CD4-positive, alpha-beta T cell treated with Interleukin-17A for 4 hours (primary cell): ENCODE data around the gene IL1RAPL1.

Experiments used
- DNase-seq: peaks from one replicate; pipeline ENCODE4 v3.0.0-alpha.2; 2020; ENCODE audit warnings: mixed read lengths

The IL1RAPL1 gene

DNA sequence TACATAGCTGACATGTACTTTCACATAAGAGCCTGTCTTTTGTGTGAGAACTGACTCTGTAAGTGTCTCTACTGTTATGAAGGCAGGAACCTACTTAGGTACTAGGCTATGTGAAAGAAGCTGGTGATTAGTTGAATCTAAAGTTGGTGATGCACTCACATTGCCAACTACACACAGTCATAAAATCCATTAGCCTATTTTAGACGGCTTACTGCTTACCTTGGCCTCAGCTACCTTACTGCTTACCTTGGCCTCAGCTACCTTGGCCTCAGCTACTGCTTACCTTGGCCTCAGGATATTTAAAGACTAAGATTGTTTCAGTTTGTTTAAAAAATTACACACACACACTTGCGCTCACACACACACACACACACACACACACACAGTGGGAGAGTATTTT, 549.7 kb downstream of the IL1RAPL1 start:
- DNase-seq, result no peak

DNA sequence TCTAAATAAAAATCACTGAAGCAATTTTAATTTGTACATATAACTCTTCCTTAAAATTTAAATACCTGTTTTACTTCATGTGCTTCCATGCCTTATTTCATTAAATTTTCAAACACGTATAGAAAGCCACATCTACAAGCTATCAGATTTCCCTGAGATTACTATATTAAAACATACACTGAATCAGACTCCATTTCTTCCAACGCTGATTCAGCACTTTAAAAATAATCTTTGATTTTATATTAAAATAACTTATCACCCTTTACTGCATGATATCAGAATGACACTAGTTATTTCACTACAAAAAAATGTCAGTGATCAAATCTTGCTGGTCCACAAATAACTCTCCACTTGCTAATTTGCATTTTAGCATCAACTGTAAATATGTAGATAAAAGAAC, 550.8 kb downstream of the IL1RAPL1 start:
- DNase-seq, result no peak

DNA sequence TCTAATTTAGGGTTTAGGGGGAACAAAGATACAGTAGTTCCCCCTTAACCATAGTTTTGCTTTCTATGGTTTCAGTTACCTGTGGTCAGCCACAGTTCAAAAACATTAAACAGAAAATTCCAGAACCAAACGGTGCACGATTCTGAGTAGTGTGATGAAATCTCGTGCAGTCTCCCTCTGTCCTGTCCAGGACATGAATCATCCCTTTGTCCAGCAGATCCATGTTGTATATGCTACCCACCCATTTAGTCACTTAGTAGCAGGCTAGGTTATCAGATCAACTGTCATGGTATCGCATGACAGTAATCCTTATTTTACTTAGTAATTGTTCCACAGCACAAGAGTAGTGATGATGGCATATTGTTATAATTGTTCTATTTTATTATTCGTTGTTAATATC, 556.1 kb downstream of the IL1RAPL1 start:
- no peak for DNase-seq

DNA sequence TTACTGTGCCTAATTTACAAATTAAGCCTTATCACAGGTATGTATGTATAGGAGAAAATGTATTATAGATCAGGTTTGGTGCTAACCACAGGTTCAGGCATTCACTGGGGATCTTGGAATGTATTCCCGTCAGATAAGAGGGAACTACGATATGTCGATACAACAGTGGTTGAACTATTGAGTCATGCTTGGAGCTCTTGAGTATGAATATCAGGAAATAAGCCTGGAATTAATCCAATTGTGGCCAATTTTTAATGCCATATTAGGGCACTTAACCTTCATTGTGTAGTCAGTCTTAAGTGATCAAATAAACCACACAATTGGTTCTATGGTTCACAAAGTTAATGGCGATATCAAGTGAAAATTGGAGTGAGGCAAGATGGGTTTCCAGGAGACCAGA, 556.5 kb downstream of the IL1RAPL1 start:
- no peak for DNase-seq

DNA sequence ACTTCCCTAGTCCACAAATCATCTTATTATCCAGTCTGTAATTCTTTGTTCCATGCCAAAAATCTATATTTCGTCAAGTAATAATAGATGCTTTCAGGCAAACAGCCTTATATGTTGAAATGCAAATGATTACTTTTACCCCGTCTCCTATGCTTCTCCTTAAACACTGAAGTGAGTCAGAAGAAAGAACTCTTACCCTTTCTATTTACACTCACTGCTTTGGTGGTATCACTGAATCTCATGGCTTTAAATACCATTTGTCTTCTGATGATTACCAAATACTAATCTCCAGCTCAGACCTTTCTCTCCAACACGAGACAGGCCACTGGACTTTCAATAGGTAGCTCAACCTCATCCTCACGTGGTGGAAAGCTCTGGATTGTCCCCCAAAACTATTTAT, 558.1 kb downstream of the IL1RAPL1 start:
- DNase-seq, result no peak

DNA sequence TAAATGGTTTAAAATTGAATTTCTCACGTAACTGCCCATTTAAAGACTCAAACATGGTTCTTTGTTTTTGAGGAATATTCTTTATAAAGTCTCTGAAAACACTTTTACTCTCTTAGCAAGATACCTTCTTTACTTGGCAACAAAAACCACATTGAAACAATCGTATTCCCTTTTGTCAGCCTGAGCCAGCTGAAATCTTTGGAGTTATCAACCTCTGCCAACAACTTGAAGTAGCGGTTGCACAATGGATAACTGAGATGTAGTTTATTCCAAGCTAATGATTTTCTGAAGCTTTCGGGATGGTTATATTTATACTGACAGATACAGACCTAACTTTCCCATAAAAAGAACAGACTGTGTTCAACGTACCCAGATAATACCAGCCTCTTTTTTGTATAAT, 561.3 kb downstream of the IL1RAPL1 start:
- no peak for DNase-seq

DNA sequence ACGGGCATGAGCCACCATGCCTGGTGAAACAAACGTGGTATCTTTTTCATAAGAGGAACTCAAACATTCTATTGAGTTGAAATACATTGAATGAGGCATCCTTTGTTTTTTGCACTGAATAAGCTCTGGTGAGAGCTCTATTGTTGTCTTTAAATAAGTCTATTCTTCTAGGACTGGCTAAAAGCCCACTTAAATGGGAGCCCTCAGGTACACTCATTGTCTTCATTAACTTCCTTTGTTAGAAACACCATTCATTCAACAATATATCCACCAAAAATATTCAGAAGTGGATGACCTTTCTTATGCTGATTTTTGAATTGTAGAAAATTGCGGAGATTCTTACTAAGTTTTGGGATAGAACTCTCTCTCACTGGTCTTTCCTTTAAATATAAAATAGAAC, 568.0 kb downstream of the IL1RAPL1 start:
- no peak for DNase-seq

DNA sequence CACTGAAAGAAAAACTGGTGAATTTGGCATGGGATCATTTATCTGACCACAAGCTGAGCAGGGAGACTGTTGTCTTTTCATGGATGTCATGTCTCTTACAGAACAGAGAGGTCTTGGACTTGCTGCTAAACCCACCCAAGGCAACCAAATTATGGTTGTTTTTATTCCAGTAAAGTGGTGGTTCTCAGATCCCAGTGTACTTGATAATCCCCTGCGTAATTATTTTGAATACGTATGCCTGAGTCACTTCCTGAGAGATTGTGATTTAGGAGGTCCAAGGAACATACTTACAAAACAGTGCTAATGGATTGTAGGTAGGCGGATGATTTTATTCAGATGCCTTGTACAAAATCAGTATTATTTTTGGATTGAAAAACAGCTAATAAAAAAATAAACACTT, 585.6 kb downstream of the IL1RAPL1 start:
- no peak for DNase-seq

DNA sequence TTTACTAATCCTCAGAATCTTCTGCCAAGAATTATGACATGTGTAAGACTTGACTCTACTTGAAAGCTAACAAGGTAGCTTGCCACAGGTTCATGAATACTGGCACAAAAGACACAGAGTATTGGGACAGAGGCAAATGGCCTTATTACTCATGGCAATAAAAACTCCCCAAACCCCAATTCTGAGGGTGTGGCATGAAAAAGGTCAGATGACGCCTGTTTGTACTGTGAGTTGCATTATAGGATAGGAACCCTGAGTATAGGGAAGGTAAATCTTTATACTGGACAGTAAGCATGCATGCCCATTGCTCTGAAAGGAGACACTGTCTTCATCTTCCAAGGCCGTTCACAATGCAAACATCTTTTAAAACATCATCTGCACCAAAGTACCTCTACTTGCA, 600.0 kb downstream of the IL1RAPL1 start:
- DNase-seq, result no peak

DNA sequence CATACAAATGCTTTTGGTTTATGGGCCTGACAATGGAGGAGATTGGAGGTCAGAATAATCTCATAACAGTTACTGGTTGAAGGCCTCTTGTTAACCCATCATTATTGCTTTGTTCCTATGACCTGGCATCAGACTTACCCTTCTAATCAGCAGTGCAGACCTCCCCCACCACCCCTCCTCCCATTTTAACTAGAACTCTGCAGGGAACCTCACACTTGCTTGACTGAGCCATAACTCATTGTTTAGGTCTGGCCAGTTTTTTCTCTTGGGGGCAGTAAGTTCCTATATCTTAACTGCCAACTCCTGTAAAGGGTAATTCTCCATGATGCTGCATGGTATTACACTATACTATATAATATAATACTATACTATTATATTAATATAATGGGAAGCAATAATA, 609.3 kb downstream of the IL1RAPL1 start:
- DNase-seq, result no peak

DNA sequence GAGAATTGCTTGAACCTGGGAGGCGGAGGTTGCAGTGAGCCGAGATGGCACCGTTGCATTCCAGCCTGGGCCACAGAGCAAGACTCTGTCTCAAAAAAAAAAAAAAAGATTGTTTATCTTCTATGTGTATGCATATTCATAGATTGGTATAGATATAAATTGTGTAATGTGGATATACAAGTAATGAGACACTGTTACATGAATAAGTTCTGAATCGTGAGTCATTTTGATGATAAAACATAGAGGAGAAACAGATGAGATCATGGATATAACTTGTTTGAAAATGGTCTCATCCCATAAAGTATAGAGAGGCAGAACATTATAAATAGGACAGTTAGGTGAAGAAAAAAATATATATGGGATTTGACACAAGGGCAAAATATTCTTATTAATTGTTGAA, 628.0 kb downstream of the IL1RAPL1 start:
- DNase-seq, result no peak

DNA sequence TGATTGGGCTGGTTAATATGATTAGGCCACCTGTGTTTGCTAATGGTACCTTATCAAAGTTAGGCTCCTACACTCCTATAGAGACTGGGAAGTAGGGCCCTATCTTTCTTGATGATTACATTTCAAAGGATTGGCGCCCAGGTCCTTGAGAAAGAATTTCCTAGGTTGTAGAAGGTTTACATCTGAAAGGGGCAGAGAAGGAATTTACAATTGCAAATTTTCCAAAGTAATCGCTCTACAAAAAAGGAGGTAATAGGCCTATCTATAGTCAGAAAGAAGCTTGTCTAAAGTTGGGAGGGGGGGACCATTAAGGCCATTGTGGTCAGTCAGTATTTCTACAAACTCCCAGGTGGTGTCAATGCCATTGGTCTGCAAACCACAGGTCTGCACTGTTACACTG, 638.4 kb downstream of the IL1RAPL1 start:
- no peak for DNase-seq

DNA sequence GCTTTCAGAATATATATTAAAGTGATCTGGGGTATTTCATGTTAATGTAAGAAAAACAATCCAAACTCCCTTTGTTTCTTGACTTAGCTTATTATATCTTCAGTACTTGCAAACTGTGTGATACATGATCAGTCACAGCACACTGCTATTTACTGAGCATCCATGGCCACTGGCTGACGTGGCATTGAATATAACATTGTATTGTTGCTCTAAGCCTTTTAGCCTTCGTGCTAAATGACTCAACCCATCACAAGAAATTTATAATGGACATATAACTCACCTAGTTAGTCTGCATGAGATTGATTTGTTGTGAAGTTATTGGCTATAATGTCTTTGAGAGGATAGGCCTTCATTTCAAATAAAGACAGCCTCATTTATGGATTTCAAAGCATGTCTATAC, 642.6 kb downstream of the IL1RAPL1 start:
- no peak for DNase-seq

DNA sequence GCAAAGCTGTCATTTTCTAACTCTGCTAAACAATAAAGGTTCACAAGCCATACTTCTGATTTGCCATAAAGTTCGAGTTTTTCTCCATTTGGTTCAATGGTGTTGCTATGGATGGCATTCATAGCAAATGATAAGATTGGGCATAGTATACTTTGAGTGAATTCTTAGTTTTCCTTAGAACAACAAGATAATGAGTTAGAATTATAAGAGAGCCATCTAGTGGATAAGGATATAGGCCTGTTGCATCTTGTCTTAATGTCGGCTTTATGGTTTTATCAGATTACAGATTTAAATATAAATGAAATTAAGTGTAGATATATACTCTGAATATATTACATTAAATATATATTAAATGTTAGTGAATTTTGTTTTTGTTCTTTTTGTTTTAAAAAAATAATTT, 644.6 kb downstream of the IL1RAPL1 start:
- no peak for DNase-seq

DNA sequence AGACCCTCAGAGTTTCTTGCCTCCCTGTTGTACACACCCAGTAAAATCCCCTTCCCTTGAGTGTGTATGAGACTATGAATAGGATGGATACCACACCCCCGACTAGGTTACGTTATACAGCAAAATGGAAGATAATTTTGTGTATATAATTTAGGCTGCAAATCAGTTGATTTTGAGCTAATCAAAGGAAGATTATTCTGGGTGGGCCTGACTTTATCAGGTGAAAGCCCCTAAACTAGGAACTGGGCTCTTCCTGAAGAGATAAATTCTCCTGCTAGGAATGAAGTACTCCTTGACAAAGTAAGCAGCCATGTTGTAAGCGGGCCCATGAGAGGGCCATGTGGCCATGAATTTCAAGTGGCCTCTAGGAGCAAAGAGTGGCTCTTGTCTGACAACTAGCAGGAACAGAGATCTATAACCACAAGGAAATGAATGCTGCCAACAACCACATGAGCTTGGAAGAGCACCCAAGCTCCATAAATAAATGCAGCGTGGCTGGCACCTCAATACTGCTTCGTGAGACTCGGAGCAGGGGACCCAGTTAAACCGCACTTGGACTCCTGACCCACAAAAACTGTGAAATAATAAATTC, 646.4 kb downstream of the IL1RAPL1 start:
- no peak for DNase-seq

DNA sequence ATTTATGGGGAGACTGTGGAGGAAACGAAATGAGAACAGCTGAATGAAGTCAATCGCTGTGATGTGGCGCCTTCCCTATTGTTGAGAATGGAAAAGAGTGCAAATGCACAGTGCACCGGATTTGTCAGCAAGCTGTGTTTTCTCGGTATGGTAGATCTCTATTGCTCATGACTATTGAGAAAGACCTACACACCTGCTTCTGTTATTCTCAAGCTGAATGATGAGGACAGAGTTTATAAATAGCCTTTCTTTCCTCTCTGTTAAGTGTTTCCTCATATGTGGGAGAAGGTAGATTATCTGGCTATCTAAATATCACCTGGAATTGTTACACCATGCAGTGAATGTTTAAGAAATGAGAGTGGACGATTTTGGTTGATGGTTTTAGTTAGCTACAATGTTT, 650.7 kb downstream of the IL1RAPL1 start:
- DNase-seq, result no peak

DNA sequence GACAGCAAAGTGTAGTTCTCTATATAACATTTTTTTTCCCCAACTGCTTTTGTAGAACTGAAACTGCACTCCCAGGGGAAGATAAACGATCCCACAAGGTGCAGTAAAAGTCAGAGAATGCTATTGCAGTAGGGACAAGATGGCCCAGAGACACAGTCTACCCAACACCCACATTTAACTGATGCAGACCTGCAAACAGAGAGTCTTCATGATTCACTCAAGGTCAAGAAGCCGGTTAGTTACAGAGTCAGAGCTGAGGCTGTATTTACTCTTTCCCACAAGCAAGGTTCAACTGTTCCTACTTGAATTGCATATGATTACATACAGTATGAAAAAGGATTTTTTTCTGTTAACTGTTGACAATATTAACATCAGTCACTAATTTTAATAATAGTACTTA, 654.6 kb downstream of the IL1RAPL1 start:
- no peak for DNase-seq

DNA sequence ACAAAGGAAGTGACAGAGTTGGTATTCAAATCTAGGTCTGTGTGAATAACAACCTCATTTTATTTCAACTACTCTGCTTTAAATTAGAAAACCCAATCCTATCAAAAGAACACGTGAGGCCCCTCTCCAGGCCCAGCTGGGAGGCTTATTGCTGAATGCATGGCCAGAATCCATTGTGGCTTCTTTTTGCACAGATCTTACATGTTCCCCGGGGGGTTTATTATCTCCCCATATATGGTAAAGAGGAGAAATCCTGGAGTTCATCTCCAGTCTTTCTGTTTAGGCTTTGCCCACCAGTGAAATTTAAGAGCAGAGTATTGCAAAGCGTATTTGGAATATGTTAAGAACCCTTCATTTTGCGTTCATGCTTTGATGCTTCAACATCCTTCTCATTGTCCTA, 655.6 kb downstream of the IL1RAPL1 start:
- no peak for DNase-seq

DNA sequence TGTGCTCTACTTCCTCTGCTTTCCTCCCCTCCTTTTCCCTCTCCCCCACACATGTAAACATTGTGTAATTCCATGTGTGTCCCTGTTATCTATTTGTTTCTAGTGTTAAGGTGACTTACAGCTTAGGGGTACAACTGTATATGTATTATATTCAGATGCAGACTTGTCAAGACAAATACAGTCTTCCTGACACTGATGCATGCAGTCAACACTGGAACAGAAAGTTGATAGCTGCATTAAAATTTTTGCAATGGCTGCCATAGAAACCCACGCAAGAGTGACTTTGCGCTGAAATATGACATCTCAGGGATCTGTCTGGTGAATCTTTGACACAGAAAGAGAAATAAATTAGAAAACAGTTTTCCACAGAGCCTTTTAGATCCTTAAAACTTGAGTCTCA, 656.7 kb downstream of the IL1RAPL1 start:
- no peak for DNase-seq

DNA sequence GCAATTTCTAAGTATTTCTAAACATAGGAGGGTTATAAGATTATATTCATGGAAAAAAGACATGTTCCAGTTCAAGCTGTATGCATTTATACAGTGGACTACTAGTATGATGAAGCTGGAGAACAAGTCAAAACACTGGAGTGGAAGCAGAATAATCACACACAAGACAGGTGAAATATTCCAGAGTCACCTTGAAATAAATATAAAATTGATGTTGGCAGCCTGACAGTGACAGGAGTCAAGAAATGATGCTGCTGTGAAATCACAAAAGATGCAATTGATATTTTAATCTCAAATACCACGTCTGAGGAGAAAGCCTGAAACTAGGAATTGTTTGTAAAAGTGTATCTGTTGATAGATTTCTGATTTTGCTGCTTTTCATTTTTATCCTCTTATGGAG, 667.3 kb downstream of the IL1RAPL1 start:
- DNase-seq, result no peak

DNA sequence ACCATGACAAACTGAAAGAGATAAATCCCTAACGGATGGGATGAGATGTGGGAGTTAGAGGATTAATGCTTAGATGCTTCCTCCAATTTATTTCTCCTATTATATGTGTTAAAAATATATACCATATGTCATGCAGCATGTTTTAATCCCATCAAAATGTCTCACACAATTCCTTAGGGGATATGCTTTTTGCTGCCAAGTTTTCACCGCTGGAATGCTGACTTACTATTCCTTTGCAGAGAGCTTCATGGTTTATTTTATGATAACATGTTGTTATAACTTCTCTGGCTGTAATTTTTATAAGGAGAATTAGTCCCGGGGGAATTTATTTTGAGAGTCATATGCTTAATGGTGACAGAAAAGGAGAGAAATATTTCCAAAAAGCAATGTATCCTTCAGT, 670.3 kb downstream of the IL1RAPL1 start:
- DNase-seq, result no peak

DNA sequence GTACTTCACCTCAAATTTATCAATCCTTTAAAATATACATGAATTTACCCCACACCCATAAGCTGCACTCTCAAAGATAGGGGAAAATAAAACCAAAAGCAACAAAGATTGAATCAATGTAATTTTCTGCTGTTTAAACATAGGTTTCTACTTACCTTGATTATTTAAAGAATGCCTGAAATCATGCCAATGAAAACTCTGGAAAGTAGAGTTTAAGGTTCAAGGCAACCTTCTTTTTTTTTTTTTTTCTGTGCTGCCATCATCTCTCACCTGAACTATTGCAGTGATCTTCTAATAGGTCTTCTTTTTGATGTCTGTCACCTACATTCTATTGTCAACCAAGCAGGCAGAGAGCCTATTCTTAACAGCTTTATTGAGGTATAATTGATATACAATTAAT, 682.1 kb downstream of the IL1RAPL1 start:
- no peak for DNase-seq

DNA sequence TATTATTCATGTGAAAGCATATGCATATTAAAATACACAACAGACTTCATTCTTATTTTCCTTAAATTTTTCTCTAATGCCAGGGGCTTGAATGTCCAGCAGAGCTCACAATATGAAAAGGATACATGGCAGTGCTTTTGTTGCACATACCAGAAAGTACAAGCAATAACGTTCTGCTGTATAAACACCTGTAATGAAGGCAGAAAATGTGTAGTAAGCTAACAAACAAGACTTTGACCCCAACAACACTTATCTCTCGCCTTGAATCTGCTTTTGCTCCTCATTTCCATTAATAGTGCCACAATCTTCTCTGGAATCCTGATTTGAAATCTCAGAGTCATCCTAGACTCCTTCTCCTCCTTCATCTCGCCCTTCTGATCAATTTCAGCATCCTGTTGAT, 687.3 kb downstream of the IL1RAPL1 start:
- no peak for DNase-seq

DNA sequence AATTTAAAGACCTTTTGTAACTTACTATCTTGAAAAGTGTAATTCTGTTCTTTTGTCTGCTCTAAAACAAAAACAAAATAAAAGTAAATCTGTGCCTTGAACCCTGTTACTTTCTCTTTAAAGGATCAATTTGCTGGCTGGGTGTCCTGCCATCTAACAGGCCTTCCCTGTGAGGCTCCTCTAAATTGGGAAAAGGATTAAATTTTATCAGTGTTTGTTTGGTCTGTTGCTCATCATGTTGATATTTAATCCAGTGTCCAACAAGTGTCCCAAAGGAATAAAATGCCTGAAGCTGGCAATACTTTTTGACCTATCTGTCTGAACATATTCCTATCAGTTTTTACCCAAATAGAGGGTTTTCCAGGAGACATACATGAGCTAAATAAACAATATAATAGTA, 688.7 kb downstream of the IL1RAPL1 start:
- DNase-seq, result no peak

DNA sequence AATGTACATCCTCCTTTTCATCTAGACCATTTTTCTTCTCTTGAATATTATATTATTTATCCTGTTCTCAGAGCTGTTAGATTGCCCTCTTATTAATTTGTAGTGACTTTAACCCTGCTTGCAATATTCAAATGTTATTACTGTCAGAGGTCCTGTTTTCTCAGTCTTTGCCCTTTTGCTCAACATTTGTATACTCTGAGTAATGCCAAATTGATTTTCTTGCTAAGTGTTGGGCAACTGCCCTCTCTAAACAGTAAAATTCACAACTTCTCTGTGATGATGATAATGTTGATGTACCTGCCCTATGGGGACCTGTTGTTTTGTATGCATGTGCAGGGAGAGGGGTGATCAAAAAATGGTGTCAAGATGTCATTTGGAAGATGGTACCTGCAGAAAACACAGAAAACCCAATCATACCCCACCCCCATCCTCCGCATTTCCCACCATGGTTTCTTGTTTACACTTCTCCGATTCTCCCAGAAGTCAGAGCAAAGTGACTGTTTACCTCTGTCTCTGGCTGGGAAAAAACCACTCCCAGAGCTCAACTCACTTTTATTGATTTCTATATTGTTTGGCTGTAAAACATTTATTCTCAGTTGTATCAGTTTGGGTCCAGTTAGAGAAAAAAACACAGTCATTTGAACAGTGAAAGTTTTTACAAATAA, 694.0 kb downstream of the IL1RAPL1 start:
- no peak for DNase-seq
